ENCODE data around the gene LRFN3.
A peak's percentile ranks its signal among the peaks of the same experiment; 100 is the strongest.
"Not testable (repeated sequence)": the region's sequence is repeated elsewhere in the genome, so short reads cannot be mapped to it uniquely, and the experiment has no call there.

Gene LRFN3

DNA sequence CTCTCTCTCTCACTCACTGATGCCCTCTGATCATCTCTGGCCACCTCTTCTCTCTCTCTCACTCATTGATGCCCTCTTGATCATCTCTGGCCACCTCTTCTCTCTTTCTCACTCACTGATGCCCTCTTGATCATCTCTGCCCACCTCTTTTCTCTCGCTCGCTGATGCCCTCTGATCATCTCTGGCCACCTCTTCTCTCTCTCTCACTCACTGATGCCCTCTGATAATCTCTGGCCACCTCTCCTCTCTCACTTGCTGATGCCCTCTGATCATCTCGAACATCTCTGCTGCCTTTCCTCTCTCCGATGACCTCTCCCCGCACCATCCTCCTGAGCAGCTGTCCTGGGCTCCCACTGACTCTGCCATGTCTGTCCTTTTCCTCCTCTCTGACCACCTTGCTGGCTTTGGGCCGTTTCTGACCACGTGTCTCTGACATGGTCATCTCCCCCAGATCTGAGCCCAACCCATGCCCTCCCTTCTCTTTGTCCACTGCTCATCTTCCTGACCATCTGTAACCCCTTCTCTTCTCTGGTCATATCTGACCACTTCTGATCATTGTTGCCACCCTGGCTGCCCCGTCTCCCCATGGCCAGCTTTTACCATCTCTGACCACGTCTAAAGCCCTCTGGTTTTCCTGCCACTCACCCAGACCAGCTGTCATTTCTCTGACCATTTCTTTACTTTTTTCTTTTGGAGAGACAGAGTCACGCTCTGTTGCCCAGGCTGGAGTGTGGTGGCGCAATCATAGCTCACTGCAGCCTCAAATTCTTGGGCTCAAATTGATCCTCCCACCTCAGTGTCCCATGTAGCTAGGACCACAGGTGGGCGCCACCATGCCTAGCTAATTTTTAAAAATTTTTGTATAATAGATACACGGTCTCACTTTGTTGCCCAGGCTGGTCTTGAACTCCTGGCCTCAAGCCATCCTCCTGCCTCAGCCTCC is 2.4 kb downstream of the LRFN3 start:
- no peak for DNase-seq (ENCODE audit: low read depth in 2 of 2)

DNA sequence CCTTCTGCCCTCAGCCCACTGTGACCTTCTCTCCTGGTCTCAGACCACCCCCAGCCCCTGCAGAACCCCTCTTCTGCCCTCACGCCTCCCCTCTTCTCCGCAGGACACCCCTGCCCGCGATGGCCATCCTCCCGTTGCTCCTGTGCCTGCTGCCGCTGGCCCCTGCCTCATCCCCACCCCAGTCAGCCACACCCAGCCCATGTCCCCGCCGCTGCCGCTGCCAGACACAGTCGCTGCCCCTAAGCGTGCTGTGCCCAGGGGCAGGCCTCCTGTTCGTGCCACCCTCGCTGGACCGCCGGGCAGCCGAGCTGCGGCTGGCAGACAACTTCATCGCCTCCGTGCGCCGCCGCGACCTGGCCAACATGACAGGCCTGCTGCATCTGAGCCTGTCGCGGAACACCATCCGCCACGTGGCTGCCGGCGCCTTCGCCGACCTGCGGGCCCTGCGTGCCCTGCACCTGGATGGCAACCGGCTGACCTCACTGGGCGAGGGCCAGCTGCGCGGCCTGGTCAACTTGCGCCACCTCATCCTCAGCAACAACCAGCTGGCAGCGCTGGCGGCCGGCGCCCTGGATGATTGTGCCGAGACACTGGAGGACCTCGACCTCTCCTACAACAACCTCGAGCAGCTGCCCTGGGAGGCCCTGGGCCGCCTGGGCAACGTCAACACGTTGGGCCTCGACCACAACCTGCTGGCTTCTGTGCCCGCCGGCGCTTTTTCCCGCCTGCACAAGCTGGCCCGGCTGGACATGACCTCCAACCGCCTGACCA is 3.3 kb downstream of the LRFN3 start:
- no peak for DNase-seq (ENCODE audit: low read depth in 2 of 2)

DNA sequence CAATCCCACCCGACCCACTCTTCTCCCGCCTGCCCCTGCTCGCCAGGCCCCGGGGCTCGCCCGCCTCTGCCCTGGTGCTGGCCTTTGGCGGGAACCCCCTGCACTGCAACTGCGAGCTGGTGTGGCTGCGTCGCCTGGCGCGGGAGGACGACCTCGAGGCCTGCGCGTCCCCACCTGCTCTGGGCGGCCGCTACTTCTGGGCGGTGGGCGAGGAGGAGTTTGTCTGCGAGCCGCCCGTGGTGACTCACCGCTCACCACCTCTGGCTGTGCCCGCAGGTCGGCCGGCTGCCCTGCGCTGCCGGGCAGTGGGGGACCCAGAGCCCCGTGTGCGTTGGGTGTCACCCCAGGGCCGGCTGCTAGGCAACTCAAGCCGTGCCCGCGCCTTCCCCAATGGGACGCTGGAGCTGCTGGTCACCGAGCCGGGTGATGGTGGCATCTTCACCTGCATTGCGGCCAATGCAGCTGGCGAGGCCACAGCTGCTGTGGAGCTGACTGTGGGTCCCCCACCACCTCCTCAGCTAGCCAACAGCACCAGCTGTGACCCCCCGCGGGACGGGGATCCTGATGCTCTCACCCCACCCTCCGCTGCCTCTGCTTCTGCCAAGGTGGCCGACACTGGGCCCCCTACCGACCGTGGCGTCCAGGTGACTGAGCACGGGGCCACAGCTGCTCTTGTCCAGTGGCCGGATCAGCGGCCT is 4.1 kb downstream of the LRFN3 start:
- DNase-seq (ENCODE audit: low read depth in 2 of 2) = no peak

GRCh38 chr19:35940839-35941238 is 4.7 kb downstream of the LRFN3 start:
- DNase-seq (ENCODE audit: low read depth in 2 of 2) = no peak

- no peak for DNase-seq (ENCODE audit: low read depth in 2 of 2)
These were observed 6.1 kb downstream of the LRFN3 start for GRCh38 chr19:35942235-35942634.

DNA sequence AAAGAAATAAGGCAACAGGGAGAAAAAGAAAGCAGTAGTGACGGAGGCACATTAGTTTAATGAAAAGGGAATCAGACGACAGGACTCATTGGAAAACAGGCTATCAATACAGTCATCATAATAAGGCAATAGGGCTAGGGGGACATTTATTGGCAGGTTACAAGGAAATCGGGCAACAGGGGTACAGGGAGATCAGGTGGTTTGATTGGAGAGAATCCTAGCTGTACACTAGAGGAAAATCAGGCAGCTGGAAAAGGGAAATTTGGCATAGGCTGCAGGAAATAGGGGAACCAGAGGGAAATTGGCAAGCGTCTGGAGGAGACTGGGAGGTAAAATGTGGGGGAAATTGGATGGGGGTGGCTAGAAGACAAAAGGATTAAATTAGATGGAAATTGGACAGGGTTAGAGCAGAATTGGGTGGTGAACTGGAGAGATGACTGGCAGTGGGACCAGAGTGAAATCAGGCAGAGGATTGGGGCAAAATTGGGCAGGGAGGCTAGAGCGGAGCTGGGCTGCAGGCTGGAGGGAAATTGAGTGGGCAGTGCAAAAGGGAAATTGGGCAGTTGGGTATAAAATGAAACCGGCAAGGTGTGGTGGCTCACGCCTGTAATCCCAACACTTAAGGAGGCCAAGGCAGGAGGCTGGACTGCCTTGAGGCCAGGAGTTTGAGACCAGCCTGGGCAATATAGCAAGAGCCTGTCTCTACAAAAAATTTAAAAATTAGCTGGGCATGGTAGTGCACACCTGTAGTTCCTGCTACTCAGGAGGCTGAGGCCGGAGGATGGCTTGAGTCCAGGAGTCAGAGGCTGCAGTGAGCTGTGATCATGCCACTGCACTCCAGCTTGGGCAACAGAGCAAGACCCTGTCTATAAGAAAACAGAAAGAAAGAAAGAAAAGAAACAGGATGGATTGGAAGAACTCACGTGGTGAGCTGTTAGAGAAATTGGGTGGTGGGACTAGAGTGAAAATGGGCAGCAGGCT is 7.4 kb downstream of the LRFN3 start:
- no peak for DNase-seq (ENCODE audit: low read depth in 2 of 2)

DNA sequence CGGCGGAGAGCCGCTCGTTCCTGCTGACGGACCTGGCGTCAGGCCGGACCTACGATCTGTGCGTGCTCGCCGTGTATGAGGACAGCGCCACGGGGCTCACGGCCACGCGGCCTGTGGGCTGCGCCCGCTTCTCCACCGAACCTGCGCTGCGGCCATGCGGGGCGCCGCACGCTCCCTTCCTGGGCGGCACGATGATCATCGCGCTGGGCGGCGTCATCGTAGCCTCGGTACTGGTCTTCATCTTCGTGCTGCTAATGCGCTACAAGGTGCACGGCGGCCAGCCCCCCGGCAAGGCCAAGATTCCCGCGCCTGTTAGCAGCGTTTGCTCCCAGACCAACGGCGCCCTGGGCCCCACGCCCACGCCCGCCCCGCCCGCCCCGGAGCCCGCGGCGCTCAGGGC is 8.4 kb downstream of the LRFN3 start:
- DNase-seq (ENCODE audit: low read depth in 2 of 2) = no peak

DNA sequence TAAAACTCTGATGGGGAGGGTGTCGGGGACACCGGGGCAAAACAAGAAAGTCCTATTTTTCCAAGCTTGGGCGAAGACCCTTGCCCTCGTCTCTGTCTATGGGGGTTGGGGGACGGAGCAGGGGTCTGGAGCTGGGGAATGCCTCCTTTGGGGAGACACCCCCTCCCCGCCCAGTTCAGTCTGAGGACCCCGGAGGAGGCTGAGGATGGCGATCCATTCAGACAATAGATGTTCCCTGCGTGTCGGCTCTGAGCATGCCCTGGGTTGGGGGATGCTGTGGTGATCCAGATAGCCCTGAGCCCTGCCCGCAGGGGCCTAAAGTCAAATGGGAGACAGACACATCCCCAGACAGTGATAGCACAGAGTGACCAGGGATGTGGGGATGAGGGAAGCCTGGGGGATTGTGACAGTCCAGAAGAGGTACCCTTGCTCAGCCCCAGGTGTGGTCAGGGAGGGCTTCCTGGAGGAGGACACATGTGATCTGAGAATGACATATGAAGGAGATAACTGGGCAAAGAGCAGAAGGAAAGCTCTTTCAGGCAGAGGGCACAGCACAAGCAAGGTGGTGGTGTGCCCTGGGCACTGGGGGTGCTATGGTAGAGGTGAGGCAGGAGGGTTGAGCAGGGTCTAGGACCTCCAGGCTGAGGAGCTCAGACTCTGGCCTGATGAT is 9.1 kb downstream of the LRFN3 start:
- no peak for DNase-seq (ENCODE audit: low read depth in 2 of 2)

DNA sequence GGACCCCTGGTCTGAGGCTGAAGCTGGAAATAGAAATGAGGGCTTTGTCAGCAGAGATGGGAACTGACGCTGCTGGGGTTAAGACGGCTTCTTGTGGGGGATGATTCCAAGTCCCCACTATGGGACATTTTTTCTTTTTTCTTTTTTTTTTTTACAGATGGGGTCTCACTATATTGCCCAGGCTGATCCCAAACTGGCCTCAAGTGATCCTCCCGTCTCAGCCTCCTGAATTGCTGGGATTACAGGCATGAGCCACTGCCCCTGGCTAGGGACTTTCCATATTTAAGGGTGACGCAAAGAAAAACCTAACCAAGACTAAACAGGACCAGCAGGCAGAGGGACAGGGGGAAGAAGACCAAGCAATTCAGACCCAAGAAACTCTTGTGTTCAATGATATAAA is 10.0 kb downstream of the LRFN3 start:
- no peak for DNase-seq (ENCODE audit: low read depth in 2 of 2)

DNA sequence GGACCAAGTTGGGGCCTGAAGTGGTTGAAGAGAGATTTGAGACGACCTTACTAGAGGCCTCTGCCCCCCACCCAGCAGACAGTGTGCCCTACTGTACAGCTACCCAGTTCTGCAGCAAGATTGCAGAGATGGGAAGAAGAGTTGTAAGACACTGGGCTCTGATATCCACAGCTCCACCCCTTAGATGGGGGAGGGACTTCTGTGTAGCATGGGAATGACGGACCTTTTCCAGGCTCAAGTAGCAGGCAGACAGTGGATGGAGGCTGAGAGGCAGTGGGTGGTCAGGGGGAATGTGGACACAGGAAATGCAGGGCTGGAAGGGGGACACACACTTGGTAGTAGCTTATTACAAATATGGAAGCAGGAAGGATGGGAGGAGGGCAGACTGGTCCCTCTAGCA is 13.0 kb downstream of the LRFN3 start:
- no peak for DNase-seq (ENCODE audit: low read depth in 2 of 2)

DNA sequence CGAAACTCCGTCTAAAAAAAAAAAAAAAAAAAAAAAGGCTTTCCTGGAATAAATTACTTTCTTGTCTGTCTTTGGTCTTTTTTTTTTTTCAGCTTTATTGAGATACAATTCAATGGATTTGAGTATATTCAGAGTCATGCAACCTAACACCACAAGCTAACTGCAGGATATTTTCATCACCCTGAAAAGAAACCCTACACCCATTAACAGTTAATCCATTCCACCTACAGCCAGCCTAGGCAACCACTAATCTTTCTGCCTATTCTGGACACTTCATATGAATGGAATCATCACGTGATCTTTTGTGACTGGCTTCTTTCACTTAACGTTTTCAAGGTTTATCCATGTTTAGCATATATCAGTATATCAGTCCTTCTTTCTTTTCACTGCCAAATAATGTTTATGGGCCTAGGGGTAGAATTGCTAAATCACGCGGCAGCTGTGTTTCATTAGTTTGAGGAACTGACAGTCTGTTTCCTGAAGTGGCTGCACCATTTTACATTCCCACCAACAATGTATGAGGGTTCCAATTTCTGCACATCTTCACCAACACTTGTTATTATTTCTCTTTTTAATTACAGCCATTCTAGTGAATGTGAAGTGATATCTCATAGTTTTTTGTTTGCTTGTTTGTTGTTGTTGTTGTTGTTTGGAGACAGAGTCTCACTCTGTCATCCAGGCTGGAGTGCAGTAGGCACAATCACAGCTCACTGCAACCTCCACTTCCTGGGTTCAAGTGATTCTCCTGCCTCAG is 19.9 kb downstream of the LRFN3 start:
- DNase-seq (ENCODE audit: low read depth in 2 of 2) = no peak

DNA sequence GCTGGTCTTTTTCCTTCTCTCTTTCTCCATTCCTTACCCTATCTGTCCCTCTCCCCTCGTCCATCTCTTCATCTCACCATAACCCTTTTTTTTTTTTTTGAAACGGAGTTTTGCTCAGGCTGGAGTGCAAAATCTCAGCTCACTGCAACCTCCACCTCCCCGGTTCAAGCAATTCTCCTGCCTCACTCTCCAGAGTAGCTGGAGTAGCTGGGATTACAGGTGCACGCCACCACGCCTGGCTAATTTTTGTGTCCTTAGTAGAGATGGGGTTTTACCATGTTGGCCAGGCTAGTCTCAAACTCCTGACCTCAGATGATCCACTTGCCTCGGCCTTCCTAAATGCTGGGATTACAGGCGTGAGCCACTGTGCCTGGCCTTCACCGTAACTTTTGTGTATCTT is 21.2 kb downstream of the LRFN3 start:
- not testable (repeated sequence) for DNase-seq (ENCODE audit: low read depth in 2 of 2)

- no peak for DNase-seq (ENCODE audit: low read depth in 2 of 2)
These were observed 22.5 kb downstream of the LRFN3 start for GRCh38 chr19:35958660-35959039.

DNA sequence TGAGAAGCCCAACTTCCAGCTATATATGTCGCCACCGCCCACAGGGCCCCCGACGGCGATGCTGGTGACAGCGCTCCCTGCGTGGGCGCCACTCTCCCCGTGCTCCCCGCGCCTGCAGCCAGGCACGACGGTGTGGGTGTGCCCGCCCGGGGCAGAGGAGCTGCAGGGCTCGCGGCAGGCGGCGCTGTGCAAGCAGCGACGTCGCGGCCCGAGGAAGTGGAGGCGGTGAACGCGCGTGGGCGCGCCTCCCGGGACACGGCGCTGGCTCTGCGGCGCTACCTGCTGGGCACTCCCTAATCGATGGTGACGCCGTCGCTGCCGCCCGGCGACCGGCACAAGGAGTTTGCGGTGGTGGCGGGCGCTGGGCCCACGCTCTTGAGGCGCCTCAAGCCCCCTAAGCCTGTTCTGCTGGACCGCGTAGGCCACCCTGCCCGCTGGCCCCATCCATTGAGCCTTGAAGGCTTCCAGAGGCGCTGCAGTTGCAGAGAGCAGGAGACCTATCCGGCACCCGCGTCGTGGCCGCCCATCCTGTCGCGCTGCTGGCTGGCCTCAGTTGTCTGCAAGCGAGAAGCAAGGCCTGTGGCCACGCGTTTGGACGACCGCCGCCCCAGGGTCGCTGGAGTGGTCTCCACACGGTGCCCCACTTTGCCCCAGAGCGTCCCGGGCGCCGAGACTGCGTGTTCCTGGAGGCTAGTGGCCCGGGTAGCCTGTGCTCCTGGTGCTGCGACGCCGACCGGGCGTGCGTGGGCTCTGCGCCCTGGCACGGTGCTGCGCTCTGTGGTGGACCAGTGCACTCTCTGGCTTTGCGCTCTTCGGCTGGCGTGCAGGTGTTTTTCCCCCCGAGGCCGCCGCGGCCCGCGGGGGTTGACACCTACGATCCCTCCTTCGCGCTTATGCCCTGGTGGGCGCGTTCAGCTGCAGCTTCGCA is 23.1 kb downstream of the LRFN3 start:
- DNase-seq (ENCODE audit: low read depth in 2 of 2) = peak; percentile 47 to 65

- DNase-seq (ENCODE audit: low read depth in 2 of 2) = no peak
These were observed 23.8 kb downstream of the LRFN3 start for GRCh38 chr19:35959968-35960320.

DNA sequence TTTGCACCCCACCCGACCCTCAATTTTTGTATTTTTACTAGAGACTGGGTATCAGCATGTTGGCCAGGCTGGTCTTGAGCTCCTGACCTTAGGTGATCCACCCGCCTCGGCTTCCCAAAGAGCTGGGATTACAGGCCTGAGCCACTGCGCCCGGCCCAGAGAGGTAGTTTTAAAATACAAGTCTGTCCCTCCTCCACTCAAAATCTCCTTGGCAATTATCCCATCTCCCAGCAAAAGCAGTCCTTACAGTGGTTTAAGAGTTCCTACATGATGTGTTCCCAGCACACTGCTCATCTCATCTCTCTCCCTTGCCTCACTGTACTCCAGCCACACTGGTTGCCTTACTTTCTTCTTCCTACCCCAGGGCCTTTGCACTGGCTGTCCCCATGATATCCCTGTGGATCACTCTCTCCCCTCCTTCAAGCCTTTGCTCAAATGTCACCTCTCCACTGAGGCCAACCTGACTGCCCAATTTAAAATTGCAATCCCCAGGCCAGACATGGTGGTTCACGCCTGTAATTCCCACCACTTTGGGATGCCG is 24.3 kb downstream of the LRFN3 start:
- no peak for DNase-seq (ENCODE audit: low read depth in 2 of 2)

- DNase-seq (ENCODE audit: low read depth in 2 of 2) = peak in 1 of 2 donors; percentile 44
These were observed 27.3 kb downstream of the LRFN3 start for GRCh38 chr19:35963514-35963913.

- no peak for DNase-seq (ENCODE audit: low read depth in 2 of 2)
These were observed 30.6 kb downstream of the LRFN3 start for GRCh38 chr19:35966771-35967170.

GRCh38 chr19:35973487-35973886 is 37.3 kb downstream of the LRFN3 start:
- DNase-seq (ENCODE audit: low read depth in 2 of 2) = no peak

Data from stimulated activated CD4-positive, alpha-beta T cell treated with anti-CD3 and anti-CD28 coated beads, Interleukin-4, amount 100 ng/mL, for 48 hours (primary cell).